Measurements from ENCODE around the gene ARSJ. TPM values are rescaled to one million over a fixed set of nuclear protein-coding genes. Genes with fewer than 3 reads are reported as not detected.

Gene ARSJ
- total RNA-seq, 1 donor, result 23.8 TPM

DNA sequence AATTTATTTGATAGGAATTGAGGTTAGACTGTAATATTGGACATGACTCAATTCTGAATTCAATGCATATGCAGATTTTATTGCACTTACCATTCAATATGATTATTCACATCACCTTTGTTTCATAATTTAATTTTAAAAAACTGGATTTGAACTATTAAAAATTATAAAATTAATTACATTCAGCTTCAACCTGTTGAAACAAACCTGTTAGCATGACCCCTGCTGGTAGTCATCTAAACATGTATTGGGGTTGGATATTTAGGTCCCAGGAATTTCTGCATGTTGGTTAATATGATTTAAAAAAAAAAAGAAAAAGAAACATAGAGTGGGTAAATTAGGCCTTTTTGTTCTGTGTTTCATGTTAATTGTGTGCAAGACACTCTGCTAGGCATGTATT is 85.9 kb downstream of the ARSJ start:
- H3K4me3 ChIP-seq (ENCODE audit: low read depth, low read length), result no peak overlapping the region
- peak; percentile 41 for DNase-seq (ENCODE audit: low read depth)
- TF ChIP-seq, protein P1, sequence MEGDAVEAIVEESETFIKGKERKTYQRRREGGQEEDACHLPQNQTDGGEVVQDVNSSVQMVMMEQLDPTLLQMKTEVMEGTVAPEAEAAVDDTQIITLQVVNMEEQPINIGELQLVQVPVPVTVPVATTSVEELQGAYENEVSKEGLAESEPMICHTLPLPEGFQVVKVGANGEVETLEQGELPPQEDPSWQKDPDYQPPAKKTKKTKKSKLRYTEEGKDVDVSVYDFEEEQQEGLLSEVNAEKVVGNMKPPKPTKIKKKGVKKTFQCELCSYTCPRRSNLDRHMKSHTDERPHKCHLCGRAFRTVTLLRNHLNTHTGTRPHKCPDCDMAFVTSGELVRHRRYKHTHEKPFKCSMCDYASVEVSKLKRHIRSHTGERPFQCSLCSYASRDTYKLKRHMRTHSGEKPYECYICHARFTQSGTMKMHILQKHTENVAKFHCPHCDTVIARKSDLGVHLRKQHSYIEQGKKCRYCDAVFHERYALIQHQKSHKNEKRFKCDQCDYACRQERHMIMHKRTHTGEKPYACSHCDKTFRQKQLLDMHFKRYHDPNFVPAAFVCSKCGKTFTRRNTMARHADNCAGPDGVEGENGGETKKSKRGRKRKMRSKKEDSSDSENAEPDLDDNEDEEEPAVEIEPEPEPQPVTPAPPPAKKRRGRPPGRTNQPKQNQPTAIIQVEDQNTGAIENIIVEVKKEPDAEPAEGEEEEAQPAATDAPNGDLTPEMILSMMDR (IDR thresholded peaks at IDR 0.05; ENCODE audit: insufficient read depth, low read length), result peak; percentile 36

DNA sequence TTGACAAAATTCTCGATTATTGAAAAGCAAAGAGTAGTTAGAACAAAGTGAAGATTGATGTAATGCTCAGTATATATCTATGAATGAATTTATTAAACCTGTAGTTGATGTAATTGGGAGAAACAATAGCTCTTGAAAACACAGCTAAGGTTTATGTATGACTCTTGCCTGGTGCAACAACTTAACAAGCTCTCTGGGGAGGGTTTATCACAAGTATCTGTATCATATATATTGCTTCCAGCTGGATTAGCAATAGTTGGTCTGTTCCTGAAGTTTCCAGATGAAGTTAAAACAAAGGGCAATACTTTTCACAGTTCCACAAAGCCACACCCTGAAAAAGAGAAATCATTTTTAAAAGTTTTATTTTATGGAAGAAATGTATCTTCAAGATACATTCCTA is 91.4 kb downstream of the ARSJ start:
- peak; percentile 85 for DNase-seq (ENCODE audit: low read depth)
- TF ChIP-seq, protein P1 (IDR thresholded peaks at IDR 0.05; ENCODE audit: insufficient read depth, low read length), result no peak
- no peak overlapping the region for H3K4me3 ChIP-seq (ENCODE audit: low read depth, low read length)

DNA sequence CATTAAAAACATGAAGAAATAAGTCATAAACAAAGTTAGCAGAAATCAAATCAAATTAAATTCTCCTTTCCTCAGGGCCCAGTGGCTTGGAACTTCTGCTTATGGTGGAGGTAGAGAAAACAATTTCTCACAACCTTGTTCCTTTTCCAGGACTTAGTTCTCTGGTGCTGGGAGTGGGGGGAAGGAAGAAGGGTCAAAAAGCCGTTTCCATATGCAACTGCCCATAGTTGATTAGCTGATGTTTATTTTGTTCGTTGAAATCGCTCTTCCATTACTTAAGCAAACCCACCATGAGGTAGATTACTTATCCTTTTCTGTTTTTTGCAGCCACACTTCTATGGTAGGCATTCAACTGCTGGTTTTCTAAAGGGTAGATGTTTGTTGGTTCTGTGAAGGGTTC is 94.2 kb downstream of the ARSJ start:
- H3K4me3 ChIP-seq (ENCODE audit: low read depth, low read length), result no peak overlapping the region
- TF ChIP-seq, protein P1 (IDR thresholded peaks at IDR 0.05; ENCODE audit: insufficient read depth, low read length), result no peak
- no peak for DNase-seq (ENCODE audit: low read depth)

DNA sequence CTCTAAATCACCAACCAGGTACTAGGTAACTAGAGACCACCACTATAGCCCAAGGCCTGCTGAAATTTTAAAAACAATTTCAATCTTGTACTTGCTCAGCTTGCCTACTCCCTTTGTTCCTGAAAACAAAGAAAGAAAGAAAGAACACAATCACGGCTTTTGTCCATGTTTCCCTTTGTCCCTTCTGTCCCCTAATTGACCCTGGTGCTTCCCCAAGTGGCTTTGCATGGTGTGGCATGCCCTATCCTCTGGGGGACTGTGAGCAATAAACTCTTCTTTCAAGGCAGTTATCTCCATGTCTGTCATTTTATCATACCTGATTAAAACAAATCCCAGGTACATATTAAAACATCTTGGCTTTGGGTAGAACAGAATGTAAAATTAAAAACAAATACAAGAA is 94.8 kb downstream of the ARSJ start:
- no peak overlapping the region for H3K4me3 ChIP-seq (ENCODE audit: low read depth, low read length)

DNA sequence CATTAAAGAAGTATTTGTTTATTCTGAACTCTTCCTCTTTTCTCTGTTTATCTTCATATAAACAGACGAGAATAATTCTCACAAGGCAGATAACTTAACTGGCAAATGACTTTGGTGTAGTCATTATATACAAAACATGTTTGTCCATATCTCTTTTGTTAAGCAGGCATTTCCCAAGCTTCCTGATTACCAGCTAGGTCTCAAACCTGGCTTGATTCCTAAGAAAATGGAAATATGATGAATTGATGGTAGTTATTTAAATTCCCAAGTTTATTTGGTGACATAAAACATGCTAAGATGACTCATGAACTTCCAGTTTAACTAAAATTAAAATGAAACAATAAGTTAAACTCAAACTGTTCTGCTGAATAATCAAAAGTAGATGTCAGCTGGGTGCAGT is 96.8 kb downstream of the ARSJ start:
- TF ChIP-seq, protein P1 (IDR thresholded peaks at IDR 0.05; ENCODE audit: insufficient read depth, low read length), result no peak
- DNase-seq (ENCODE audit: low read depth), result peak; percentile 57
- no peak overlapping the region for H3K4me3 ChIP-seq (ENCODE audit: low read depth, low read length)

More for the DNA sequence above, 94.8 kb downstream of the ARSJ start:
- no peak for DNase-seq (ENCODE audit: low read depth)
- TF ChIP-seq, protein P1 (IDR thresholded peaks at IDR 0.05; ENCODE audit: insufficient read depth, low read length), result no peak

DNA sequence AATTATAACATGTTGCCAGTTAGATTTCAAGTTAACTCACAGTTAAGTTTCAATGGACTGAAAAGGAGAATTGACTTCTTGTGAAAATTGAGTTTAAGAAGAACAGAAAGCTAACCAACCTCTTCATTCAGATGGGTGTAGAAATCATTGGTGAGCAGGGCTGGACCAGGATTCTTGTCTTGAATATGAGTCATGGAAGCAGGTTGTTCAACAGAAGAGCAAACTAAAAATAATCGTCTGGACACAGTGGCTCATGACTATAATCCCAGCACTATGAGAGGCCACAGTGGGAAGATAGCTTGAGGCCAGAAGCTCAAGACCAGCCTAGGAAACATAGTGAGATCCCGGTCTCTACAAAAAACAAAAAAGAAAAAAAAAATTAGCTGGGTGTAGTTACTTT is 98.2 kb downstream of the ARSJ start:
- TF ChIP-seq, protein P1 (IDR thresholded peaks at IDR 0.05; ENCODE audit: insufficient read depth, low read length), result no peak
- H3K4me3 ChIP-seq (ENCODE audit: low read depth, low read length), result no peak overlapping the region
- peak; percentile 54 for DNase-seq (ENCODE audit: low read depth)
